Transverse colon (tissue), 4 donors: ENCODE data around the gene CASTOR1.

Experiments
- CTCF ChIP-seq, 5 experiments: fragments of 200-600 bp in 3 of 5; fragments of 450-650 bp in 2 of 5; sonication (generic) in 3 of 5; IDR thresholded peaks; 1 replicate in 2 of 5; 2 replicates in 3 of 5; pipeline ENCODE4 v1.5.1; 2016 to 2017; ENCODE audit warnings: antibody characterized with exemption in 5 of 5, inconsistent platforms in 3 of 5, mild to moderate bottlenecking in 2 of 5, moderate library complexity in 1 of 5
- EP300 ChIP-seq: sonication (generic); formaldehyde crosslinking; IDR thresholded peaks from one replicate; pipeline ENCODE4 v1.6.1; 2017; ENCODE audit warnings: antibody characterized with exemption, low read depth
- POLR2A ChIP-seq: fragments of 450-650 bp; IDR thresholded peaks from one replicate; pipeline ENCODE4 v1.6.1; 2016; ENCODE audit warnings: antibody characterized with exemption, mild to moderate bottlenecking, moderate library complexity
- POLR2AphosphoS5 ChIP-seq, 3 donors: sonication (generic); formaldehyde crosslinking; IDR thresholded peaks; one replicate each; pipeline ENCODE4 v1.6.1; 2016; ENCODE audit warnings: antibody characterized with exemption in 3 of 3

- TF ChIP-seq POLR2A (no peak), CTCF (IDR thresholded peaks at IDR 0.05) (no peak), POLR2AphosphoS5 (IDR thresholded peaks at IDR 0.05) (no peak), EP300 (no peak)
Measured at GRCh38 chr22:30247561-30247960, 41.7 kb downstream of the CASTOR1 start.
